T follicular helper cell (primary cell): ENCODE data around the gene AHCYL2.
"Not testable (repeated sequence)": the region's sequence is repeated elsewhere in the genome, so short reads cannot be mapped to it uniquely, and the experiment has no call there.

Experiments
- DNase-seq: peaks from one replicate; pipeline ENCODE4 v3.0.0-alpha.2; 2020; ENCODE audit warnings: low read depth

The AHCYL2 gene

GRCh38 chr7:129423700-129424410 lies 199.0 kb downstream of the AHCYL2 start:
- DNase-seq: no peak

DNA sequence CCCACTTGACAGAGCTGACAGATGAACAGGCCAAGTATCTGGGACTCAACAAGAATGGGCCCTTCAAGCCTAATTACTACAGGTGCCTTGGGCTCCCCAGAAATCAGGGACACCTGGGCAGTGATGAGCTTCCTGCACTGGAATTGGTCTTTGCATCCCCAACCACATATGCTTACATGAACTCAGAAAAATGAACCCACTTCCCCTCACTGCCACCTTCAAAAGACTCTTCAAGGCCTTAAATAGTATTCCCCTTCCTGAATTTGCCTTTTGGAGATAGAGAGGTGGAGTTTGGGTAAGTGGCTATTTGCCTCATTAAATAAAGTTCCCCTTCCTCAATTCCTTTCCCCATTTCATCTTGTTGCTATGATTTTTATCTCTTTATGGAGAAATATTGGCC lies 201.7 kb downstream of the AHCYL2 start:
- DNase-seq: no peak

DNA sequence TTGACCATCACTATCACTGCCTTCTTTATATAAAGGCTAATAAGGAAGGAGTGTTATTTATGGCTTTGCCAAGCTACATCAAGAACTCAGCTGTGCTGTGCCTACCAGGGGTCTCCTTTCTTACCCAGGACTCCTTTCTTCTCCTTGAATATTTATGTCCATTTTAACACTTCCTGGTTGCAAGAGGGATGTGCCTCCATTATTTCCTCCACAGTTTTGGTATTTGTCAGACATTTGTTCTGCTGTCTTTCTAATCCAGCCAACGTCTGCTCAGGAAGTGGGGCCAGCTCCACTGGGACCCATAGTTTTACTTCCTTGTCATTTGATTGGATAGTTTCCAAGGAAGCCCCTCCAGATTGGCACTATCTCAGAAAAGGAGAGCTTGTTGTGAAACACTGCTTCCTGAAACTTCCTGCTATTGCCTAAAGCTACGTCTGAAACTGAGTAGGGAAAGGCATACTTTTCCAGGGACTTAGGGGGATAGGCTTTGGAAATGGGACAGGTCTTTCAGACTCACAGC lies 202.8 kb downstream of the AHCYL2 start:
- DNase-seq: no peak

DNA sequence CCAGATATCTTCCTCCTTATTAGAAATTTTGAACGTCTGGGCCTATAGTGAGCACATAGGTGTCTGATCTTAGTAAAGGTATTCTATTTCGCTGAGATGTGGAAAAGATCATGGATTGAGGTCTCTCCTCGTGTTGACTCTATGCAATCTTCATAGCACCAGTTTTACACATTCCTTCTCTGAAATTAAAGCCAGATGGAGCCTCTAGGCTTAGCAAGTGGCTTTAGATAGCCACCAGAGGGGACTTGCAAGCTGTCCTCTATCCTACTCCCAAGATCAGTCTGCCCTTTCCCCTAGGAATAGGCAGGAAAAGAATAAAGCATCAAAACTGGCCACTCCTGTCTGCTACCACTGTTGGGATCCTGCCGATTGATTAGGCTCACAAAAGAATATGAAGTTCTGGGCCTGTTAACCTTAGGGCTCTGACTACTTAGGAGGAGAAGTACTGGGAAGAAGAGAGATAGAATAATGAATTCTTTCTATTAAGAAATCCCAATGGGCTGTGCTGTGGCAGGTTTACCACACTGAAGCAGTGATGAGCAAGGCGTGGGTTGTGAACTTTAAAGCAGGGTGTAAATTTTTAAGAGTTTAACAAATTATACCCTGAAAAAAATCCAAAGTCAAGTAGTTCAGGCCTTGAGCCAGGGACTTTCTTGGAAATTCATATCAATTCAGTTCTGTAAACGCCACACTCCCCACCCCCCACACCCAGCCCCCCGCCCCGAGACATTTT lies 207.2 kb downstream of the AHCYL2 start:
- DNase-seq: no peak

DNA sequence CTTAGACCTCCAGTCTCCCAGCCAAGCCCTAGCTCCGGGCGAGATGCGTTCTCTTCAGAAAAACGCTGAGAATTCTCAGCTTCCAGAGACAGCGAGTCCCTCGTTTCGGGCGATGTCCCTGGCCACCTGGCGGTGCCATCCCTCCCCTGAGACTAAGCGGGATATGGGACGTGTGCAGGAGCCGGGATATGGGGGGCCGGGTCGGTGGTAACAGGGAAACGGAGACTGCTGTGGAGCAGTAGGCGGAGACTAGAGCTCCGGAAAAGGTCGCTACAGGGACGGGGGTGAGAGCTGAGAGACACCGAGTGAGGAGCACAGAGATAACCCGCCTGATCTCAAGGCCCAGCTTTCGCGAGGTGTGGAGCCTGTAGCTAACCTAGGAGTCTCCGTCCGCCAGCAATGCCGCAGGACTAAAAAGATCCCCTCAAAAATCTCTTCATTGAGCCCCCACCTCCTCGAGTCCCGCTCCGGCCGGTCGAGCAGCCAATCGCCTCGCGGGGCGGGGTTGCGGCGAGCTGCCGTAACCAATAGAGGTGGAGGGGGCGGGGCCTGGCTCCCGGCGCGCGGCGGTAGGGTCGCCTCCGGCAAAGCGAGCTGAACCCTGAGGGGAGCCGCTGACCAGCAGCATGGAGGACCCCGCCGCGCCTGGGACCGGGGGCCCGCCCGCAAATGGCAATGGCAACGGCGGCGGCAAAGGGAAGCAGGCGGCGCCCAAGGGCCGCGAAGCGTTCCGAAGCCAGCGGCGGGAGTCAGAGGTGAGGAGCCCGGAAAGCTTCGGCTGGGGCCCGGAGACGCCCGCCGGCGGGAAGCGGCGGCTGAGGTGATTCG lies 209.2 kb downstream of the AHCYL2 start, which contains the start of gene STRIP2:
TSS of gene STRIP2 (plus strand) at position 586 of the 828 bp plus-strand sequence. CDS start at position 627, 41 bp downstream.
- DNase-seq: peak; percentile 84

- no peak for DNase-seq
These were observed 210.0 kb downstream of the AHCYL2 start for GRCh38 chr7:129434675-129435318.

DNA sequence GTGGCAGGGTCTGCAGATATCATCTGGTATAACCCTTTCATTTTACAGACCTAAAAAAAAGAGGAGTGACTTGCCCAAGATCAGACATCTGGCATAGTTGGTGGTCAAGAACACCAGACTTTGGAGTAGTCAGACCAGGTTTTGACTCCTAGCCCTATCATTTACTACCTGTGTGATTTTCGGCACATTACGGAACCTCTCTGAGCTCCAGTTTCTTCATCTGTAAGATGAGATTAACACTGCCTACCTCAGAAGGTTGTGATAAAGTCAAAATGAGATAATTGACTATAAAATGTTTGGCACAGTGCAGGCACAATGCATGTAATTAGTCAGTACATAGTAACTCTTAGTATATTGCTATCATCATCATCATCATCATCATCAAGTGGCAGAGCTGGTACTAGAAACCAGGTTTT lies 210.6 kb downstream of the AHCYL2 start:
- DNase-seq: no peak

DNA sequence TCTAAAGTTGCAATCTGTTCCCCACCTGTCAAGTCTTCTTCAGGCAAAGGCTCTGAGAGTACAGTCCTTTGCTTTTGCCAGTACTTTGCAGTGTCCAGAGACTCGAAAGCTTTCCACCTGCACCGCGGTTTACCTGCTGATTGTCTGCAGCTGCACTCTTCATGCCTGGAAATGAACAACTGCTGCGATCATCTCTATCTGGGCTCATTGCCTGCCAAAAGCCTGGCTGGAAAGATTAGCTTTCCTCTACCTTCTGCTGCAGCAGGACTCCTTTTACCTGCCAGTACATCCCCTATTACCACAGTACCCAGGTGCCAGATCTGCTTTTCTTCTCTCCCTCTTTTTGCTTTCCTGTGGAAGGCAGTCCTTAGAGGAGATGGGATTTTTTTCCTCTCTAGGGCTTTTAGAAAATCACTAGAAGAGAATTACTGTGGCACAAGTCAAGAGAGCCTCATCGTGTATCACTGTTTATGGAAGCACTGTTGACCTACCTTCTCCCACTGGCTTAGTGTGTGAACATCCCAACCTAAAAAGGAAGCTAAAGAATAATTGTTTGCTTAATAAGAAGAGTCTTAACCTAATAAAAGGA lies 211.6 kb downstream of the AHCYL2 start:
- DNase-seq: no peak

DNA sequence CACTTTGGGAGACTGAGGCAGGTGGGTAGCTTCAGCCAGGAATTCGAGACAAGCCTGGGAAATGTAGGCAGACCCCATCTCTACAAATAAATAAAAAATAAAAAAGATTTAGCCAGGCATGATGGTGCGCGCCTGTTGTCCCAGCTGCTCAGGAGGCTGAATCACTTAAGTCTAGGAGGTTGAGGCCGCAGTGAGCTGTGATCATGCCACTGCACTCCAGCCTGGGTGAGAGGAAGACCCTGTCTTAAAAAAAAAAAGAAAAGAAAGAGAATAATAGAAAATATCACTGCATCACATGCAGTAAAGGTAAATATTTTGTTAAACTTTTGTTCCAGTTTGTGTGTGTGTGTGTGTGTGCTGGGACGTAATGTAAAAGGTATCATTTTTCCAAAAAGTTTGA lies 212.4 kb downstream of the AHCYL2 start:
- DNase-seq: no peak

- no peak for DNase-seq
These were observed 213.5 kb downstream of the AHCYL2 start for GRCh38 chr7:129438281-129438838.

DNA sequence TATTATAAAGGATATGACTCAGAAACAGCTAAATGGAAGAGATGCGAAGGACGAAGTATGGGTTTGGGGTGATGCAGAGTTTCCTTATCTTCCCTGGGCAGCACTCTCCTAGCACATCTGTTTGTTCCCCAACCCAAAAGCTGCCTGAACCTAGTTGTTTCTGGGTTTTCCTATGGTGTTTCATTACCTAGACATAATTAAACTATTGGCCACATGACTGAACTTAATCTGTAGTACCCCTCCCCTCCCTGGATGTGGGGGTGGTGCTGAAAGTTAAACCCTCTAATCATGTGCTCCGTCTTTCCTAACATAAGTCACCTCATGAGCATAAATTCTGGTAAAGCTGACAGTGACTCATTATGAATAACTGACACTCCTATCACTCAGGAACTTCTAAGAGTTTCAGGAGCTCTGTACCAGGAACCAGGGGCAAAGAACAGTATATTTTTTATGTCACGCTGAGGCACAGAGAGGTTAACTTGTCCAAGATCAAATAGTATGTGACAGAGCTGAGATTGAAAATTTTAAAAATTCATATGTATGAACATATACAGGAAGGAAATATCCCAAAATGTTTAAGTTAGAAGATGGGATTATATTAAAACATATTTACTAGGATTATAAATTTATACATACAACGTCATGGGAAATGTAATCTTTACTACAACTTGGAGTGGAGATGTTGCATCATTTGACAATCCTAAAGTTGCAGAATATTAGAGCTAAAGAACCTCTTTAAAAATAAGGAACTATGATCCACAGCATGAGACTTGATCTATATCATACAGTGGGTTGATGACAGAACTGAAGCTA lies 214.2 kb downstream of the AHCYL2 start:
- DNase-seq: no peak

DNA sequence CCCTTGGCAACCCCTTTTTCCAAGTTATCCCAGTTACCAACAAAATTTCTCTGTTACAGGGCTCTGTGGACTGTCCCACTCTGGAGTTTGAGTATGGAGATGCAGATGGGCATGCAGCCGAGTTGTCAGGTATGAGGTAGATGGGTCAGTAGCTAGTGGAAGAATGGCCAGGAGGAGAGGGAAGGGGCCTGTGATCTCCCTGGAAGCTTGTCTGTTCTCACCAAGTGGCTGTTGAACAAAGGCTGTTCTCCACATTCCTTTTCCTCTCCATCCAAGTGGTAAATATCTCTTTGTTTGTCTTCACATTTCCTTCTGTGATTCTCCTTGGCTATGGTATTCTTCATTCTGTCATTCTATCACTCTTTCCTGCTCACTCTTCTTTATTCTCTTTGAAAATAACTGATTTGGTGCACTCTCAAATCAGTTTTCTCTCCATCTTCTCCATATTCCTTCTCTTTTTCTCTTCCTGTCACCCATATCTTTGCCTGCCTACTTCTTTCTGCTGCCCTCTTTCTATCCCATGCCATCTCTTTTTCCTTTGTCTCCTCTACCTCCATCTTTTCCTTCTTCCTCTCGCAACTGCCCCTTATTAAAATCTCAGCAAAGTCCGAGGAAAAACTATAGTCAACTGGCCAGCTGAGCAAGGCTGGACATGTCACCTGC lies 215.3 kb downstream of the AHCYL2 start:
- no peak for DNase-seq

GRCh38 chr7:129443612-129444011 lies 218.8 kb downstream of the AHCYL2 start:
- no peak for DNase-seq

- DNase-seq: not testable (repeated sequence)
These were observed 219.9 kb downstream of the AHCYL2 start for GRCh38 chr7:129444776-129445175.

- DNase-seq: not testable (repeated sequence)
These were observed 222.1 kb downstream of the AHCYL2 start for GRCh38 chr7:129446925-129447324.

DNA sequence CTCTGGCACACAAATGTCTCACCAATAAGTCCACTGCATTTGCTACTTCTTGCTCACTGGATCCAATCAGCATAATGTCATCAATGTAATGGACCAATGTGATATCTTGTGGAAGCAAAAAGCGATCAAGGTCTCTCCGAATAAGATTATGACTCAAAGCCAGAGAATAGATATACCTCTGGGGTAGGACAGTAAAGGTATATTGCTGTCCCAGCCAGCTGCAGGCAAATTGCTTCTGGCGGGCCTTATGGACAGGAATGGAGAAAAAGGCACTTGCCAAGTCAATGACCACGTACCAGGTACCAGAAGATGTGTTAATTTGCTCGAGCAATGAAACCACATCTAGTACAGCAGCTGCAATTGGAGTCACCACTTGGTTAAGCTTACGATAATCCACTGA lies 222.6 kb downstream of the AHCYL2 start:
- not testable (repeated sequence) for DNase-seq

GRCh38 chr7:129448608-129449007 lies 223.8 kb downstream of the AHCYL2 start:
- DNase-seq: not testable (repeated sequence)

- no peak for DNase-seq
These were observed 225.5 kb downstream of the AHCYL2 start for GRCh38 chr7:129450295-129450694.

DNA sequence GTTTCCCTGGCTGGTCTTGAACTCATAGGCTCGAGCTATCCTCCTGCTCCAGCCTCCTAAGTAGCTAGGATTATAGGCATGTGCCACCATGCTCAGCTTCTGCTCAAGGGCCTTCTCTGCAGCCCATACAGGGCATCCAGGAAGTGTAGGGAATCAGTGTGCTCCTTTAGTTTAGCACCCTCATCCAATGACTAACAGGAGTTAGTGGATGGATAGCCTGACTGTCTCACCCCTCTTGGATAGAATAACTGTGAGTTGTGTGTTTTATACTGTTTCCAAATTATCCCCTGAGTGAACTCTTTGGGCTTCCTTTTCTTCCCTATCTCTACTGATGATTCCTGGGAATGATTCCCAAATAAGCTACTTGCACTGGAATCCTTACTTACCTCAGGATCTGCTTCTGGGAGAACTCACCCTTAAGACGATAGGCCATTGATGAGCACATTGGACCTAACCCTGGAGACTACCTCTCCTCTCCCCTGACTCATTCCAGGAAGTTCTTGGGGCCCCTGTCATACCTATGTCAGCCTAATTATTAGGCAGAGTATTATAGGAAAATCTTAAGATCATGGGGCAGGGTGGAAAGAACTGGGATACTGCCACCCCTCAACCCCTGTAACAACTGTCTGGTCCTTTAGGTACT lies 227.9 kb downstream of the AHCYL2 start:
- DNase-seq: no peak
